ENCODE data around the gene TBXAS1.

The TBXAS1 gene

DNA sequence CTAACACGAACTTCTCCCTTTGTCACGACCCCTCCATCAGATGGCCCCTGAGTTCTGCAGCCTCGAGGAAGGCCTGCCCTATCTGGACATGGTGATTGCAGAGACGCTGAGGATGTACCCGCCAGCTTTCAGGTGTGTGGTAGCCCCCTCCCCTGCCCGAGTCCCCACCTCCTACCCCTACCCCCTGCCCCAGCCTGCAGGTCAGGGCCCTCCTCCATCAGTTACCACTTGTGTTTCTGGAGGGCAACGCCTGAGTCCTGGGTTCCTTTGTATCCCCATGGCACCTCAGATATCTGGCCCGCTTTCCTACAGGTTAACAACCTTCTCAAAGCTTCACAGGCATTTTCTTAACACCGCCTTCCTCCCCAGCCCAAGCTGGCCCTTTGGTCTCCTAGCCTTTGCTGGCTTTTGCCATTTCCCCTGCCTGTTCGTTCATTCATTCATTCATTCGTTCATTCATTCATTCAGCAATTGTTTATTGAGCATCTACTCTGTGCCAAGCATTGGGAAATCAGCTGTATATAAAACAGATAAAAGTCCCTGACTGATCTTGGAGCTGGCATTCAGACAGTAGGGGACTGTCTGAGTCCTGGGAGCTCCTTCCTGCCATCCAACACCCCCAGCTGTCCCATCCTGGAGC lies 178.1 kb downstream of the TBXAS1 start:
- no peak for DNase-seq

DNA sequence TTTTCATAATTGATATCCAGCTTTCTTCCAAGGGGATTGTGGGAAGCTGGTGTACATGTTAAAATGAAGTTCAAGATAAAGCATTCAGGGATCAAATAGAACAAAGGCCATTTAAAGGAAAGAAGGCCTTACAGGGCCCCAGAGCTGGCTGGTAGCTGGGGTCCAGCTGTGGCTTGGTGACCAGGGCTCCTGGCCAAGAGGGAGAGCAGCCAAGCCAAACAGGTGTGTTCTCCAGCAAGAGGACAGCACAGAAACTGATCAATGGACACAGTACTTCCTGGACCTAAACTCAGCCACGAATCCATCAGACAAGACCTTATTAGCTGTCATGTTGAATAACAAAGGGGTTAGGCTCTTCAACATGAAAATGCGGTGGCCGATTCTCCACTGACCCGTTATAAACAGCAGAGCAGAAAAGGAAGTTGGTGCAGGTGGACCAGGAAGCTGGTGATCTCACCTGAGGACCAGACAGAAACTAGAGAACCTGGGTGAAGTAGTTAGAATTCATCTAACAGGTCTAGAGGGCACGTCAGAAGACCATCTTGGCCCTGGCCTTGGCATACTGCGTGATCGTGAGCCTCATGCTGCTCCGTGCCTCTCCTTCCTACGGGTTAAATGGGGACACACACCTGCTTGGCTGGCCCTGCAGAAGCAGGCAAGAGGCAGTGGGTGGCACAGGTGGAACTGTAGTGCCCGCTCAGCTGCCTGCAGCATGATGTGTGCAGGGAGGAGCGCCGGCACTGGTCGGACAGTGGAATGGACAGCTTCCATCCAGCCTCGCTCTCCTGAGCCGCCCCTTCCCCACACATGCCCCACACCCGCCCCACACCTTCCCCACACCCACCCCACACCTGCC lies 179.9 kb downstream of the TBXAS1 start:
- DNase-seq = no peak

DNA sequence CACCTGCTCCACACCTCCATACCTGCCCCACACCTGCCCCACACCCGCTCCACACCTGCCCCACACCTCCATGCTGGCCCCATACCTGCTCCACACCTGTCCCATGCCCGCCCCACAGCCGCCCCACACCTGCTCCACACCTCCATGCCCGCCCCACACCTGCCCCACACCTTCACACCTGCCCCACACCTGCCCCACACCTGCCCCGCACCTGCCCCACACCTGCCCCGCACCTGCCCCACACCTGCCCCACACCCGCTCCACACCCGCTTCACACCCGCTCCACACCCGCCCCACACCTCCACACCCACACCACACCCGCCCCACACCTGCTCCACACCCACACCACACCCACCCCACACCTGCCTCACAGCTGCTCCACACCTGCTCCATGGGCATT lies 180.7 kb downstream of the TBXAS1 start:
- no peak for DNase-seq

DNA sequence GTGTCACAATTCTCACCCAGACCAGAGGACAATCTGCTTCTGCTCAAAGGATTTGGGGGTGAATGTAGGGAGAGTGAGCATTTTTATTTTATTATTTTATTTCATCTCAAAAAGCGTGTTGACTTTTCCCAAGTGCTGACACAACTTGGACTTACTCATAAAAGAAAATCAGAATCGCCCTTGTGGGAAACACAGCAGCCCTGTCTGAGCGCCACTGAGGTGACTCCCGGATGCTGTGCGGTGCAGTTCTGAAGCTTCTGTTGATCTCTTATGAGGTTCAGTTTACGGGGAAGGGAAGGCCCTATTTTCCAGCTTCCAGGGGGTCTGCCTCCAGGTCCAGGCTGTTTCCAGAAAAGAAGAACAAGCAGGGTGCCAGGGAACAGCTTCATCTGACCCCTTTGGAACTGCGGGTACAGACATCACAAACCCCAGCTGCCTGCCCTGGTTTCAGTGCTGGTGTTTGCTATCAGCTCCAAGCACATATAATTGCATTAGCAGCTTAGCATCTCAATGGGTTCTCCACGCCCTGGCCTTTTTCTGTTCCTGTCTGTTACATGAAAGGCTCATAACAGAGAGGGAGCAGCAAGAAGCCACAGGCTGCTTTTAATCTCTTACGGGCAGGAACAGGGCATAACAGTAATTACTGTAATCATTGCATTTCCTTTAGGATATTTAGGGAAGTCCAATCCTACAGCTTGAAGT lies 181.3 kb downstream of the TBXAS1 start:
- DNase-seq = no peak

DNA sequence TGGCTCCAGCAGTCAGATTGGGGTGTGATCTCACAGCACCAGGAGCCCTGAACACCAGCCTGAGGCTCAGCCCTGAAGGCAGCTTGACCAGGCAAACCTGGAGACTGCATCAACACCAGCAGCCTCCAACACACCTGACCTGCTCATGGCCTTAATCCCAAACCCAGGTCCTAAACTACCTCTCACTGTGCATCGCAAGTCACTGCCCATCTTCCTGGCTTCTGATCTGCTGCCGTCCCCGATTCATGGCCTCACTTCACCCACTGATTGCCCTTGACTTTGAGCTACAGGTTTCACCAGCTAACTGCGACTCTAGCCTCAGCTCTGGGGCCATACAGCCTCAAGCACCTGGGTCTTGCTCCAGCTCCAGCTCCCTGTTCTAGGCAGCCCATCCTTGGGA lies 184.6 kb downstream of the TBXAS1 start:
- DNase-seq = no peak

DNA sequence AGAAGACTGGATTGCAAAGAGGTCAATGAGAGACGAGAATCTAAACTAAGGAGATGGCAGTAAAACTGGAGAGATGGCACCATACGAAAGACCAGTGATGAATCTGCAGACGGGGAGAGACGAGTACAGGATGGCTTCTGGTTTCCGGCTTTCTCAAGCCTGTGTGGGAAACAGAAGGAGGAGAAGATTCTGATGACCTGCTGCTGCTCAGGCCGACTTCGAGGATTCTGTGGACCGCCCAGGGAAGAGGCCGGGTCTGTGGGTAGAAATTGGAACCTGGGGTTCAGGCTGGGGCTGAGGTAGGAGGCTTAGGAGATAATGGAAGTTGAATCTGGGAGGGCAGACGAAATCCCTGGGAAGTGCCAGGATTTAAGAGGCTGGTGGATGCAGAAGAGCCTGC lies 185.1 kb downstream of the TBXAS1 start:
- DNase-seq = no peak

DNA sequence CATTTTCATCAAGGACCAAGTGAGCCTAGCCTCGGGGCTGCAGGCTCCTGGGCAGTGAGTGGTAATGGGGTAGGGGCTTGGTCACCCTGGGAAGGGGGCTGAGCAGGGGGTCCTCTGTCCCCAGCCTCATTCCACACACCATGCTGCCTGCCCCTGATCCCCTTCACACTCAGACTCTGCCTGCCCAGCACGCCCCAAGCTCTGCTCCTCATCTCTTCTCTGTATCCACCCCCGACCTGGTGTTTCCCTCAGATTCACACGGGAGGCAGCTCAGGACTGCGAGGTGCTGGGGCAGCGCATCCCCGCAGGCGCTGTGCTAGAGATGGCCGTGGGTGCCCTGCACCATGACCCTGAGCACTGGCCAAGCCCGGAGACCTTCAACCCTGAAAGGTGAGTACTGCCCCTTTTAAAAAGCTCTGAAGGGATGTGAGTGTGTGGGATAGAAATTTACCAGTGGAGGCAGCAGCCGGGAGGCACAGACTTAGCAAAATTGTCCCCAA lies 186.5 kb downstream of the TBXAS1 start:
- no peak for DNase-seq

DNA sequence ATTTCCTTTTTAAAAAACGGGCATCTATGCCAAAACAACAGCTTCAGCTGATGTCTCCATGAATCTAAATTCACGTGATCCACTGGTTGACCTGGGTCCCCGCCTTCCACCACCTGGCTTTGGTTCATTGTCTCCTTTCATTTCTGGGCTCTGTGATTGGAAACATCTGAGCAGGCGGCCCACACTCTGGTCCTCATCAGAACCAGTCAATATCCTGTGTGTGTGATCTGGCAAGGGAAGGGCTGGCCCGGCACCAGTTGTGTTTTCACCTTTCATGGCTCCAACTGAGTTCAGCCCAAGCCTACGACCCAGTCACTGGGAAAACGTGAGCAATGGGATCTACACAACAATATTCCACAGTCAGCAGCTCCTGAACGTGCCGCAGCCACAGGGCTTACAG lies 187.5 kb downstream of the TBXAS1 start:
- no peak for DNase-seq

DNA sequence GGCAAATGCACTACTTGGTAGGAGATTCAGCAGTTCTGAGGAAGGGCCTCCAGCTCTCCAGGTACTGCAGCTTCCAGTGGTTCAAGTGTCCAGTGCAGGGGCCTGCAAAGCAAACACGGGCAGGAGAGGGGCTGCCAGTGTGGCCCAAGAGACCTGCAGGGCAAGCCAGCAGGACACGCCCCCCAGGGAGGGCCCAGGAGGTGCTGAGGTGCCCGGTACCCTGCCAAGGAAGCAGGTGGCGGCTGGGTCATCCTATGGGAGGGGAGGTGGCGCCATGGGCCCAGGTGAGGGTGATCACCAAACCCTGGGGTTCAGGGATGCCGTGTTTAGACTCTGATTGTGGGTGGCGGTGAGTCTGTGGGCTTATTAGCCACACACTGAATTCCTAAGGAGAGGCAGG lies 188.0 kb downstream of the TBXAS1 start:
- DNase-seq = no peak

DNA sequence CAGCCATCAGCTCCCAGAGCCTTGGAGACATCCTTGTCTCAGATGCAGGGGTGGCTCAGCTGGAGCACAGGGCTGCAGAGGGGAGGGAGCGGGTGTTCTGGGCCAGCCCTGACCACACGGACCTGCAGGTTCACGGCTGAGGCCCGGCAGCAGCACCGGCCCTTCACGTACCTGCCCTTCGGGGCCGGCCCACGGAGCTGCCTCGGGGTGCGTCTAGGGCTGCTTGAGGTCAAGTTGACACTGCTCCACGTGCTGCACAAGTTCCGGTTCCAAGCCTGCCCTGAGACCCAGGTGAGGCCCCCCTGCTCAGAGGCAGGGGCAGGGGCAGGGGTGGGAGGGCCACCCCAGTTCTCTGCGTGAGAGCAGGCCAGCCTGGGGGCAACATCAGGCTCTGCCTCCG lies 188.5 kb downstream of the TBXAS1 start:
- DNase-seq = no peak

DNA sequence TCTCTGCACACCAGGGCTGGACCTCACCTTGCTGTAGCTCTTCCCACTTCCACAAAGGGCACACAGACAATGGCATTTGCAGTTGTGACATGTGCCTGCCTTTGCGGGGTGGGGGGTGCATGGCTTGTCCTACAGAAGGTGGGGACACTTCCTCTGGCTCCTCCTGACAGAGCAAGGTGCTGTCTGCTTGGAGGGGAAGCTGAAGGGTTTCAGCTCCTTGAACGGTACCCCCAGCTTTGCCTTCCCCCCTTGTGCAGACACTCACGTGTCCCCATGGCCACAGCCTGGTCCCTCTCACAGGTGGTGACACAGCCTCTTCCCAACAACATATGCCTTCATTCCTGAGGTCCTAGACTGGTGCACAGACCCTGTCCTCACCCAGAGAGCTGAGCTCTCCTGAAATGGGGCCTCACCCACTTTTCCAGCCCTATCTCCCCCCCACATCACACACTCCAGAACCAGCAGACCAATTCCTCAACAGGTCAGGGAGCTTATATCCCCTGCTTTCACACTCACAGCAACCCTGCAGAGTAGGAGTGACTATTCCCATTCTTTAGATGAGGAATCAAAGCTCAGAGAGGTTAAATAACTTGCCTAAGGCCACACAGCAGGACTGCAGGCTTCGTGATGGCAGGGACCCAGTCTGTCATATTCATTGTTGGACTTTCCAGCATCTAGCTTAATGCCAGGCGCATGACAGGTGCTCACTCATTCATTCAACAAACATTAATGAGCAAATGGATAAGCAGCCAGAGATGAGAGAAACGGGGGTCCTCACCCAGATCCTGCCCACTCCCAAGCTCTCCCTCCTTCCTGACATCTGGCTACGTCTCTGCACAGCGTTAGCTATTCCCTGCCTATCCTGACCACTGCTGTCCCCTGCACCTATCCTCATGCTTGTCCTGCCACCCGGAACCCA lies 189.3 kb downstream of the TBXAS1 start:
- DNase-seq = no peak

DNA sequence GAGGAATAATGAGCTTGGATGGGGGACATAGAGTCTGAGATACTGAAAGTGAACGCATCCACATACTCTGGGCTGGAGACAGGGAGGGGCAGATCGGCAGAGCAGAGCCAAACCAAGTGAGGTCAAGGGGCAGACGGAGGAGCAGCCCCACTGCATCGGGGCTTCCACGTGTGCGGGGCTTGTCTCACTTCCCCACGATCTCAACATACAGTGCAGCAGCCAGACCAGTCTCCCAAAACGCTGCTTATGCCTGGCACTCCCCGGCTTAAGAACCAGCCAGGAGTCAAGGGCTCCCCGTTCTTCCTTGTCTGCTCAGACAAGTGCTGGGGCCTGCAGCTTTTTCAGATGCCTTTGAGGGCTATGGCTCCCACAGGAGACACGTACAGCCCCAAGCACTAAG lies 190.1 kb downstream of the TBXAS1 start:
- DNase-seq = no peak

DNA sequence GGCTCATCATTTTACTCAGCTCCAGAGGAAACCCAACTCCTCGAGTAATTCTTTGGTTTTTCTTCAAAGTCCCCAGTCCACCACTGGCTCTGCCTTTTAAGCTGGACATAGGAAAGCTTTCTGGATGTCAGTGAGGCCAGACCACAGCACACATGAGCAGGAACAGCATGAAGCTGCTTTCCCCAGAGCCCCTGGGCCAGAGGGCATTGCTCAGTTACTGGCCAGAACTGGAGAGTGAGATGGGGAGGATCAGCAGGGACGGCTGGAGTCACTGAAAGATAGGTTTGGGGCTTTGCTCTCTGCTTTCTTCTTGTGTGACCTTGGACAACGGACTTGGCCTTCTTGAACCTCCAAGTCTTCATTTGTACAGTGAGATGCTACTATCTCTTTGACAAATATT lies 190.5 kb downstream of the TBXAS1 start:
- DNase-seq = no peak

DNA sequence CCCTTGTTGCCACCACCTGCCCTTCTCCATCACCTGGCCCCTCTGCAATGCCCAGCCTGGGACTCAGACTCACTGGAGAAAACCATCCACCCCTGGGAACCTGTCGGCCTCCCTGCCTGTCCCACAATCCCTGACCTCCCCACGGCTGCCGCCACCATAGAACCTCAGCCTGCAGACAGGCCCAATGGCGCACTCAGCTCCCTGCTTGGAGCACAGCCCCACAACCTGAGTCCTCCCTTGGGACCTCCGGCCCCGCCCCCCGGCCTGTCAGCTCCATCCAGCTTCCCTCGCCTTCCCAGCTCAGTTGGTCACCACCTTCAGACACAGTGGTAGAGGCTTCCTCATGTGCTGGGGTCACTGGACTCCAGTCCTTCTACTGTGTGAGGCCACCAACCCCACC lies 192.5 kb downstream of the TBXAS1 start:
- DNase-seq = no peak

DNA sequence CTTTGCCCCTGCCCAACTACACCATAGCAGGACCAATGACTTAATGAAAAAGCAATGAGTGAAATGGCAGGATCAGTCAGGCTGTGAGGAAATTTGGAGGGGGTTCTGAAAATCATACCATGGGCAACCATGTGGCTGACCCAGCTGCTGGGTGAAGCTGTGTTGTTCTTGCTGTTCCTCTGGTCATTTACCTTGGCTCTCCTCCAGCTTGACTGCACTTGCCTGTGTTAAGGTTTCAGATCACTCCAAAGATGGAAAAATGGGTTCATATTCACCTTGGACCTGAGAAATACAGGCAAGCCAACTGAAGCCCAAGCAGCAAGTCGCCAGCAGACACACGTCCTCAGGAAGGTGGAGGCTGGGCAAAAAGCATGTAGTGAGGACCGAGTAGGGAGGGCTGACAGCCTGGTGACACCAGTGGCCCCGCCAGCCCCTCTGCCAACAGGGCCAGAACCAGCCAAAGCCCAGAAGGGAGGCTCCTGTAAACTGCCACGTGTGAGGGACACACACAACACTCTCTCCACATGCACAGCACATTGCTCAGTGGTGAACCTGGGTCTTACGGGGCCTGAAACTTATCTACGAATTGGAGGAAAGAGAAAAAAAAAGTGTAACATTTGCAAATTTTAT lies 193.6 kb downstream of the TBXAS1 start:
- DNase-seq = no peak

DNA sequence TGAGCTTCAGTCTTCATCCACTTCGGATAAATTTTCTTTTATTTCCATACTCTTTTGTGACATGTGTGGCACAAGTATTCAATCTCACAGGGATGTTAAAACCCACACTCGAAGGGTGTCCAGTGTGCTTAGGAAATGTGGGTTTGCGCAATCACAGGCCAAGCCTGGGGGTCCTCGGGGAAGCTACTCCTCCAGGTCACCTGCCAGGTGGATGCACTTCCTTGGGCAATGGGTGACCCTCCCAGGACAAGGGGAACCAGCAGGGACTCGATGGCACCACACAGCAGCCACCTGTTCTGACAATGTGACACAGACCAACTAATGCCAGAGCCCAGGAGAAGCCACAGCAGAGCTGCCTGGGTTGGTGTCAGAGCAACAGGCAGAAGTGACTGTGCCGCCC lies 194.7 kb downstream of the TBXAS1 start:
- DNase-seq = no peak

DNA sequence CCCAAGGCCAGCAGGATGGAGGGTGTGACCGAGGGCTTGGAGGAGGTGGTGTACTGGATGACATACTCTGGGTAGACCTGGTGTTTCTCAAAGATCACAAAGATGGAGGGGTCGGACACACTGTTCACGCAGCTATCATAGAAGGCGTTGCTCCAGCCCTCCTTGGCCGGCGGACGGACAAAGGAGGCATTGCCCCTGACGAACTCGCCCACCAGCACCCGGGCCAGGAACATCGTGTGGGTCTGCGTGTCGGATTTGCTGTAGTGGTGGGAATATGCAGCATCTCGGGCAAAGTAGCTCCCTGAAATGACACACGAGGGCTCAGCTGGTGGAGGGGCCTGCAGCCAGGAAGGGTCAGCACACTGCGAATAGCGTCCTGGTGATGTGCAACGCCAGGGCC lies 195.5 kb downstream of the TBXAS1 start:
- no peak for DNase-seq

DNA sequence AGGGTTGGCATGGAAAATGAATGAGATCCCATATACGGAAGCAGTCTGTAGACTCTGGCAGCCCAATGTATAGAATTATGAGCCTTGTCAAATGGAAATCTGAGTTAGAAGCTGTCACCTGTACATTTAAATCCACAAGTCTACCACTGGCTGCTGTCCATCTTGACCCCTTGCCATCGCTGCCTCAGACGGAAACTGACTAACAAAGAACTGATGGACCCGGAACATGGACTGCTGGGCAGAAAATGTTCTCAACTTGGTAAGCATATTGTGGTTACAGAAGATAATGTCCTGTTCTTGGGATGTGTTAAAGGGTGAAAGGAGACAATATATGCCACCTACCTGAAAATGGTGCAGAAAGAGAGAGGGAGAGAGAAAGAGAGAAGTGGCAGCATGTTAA lies 196.2 kb downstream of the TBXAS1 start:
- no peak for DNase-seq

DNA sequence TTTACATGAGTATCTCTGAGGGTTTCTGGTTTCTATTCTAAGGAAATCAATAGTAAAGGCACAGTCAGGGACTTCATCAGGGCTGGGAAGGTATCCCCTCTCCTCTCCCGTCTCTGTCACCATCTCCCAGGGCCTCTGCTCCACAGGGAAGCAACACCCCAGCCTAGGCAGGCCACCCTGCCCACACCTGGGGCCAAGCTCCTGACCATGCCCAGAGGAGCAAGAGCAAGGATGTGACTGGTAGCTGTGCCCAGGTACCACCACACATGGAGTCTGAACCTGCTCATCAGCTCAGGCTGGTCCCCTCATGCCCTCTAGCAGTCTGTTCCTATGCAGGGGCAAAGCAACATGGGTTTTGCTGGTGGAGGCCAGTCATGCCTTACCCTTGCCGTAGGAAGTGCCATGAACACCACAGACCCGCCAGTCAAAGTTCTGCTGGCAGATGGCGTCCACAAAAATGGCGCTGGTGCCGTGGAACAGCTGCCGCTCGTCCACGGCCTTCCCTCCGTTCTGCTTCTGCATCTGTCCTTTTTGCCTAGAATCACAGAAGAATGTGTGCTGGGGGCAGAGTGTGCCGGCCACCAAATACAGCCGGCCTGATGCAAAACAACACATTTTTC lies 196.9 kb downstream of the TBXAS1 start:
- no peak for DNase-seq

DNA sequence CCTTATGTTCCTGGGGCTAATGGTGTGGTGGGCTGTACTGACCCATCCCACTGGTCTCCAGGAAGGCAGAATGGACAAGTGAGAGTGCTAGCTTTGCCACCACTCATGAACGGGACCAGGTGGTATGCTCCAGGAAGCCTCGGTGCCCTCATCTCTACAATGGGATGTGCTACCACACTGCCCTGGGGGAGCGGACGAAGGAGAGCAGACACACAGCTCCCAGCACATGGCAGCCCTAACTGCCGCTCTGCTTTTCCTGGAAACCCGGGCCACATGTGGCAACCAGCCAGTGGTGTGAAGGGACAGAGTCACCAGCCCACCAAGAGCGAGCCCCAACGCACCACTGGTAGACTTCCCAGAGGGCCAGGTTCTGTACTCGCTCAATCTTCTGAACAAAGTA lies 197.9 kb downstream of the TBXAS1 start:
- DNase-seq = no peak

DNA sequence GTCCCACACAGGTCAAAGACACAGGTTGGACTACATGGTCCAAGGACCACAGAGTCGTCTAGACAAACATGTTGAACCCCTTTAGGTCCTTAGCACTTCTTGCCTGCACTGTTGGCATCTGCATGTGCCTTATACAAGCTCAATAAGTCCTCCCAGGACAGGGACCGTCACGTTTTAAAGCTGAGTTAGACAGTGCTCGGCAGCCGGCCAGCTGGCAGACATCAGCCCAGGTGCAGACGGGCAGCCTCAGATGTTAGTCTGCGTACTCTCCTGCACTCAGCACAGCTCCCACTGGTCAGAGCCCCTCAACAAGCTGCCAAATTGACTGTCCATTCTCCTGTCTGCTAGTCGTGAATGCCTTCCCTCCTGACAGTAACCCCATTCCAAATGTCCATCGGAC lies 198.8 kb downstream of the TBXAS1 start:
- DNase-seq = no peak

DNA sequence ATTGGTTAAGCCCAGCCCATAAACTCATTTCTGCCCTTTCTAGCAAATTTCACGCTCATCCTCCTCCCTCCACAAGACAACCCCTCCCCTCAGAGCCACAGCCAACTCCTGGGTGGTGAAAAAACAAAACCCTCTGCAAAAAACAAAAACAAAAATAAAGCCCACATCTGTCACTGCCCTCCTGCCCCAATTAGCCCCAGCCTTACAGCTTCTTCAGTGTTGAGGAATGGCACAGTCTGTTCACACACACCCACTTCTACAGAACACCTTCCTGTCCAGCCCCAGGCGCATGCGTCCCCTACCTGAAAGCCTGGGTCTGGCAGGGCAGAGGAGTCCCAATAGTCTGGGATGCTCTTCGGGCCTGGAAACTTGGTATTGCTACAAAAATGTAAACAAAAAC lies 199.2 kb downstream of the TBXAS1 start:
- no peak for DNase-seq
